ENCODE measurements around the gene GREB1.

GREB1 gene

GRCh38 chr2:11556101-11556806 lies 22.4 kb downstream of the GREB1 start:
- Histone ChIP-seq H4K12ac (ENCODE audit: low read depth, low read length) (no peak overlapping the region), H3K18ac (ENCODE audit: low read length) (no peak overlapping the region), H3K79me2 (ENCODE audit: control insufficient read depth, insufficient read depth, low read length, poor library complexity) (no peaks in the 10 kb centered on the region), H3K14ac (ENCODE audit: low read length) (no peak overlapping the region), H3K4me2 (ENCODE audit: low read length) (no peak overlapping the region), H4K91ac (ENCODE audit: low read depth, low read length) (no peak overlapping the region), H2BK5ac (ENCODE audit: low read depth, low read length, poor library complexity) (no peak overlapping the region), H3K23ac (ENCODE audit: low read length) (no peak overlapping the region), H3K9ac (ENCODE audit: low read length) (no peak overlapping the region), H3K9me3 (ENCODE audit: insufficient read depth, low read depth, low read length) (no peaks in the 10 kb centered on the region), H2BK12ac (ENCODE audit: low read length) (no peak overlapping the region), H4K8ac (ENCODE audit: low read depth, low read length) (no peak overlapping the region), H2BK120ac (ENCODE audit: insufficient read depth, low read length, poor library complexity) (no peak overlapping the region), H3K36me3 (ENCODE audit: control insufficient read depth in 1 of 2, insufficient read depth in 2 of 2, low read length in 2 of 2) (no peaks in the 10 kb centered on the region), H3K4me3 (ENCODE audit: low read depth, low read length) (no peak overlapping the region), H3K79me1 (ENCODE audit: low read length) (peaks cover 6% of the 10 kb centered on the region), H3K4me1 (ENCODE audit: control insufficient read depth in 1 of 2, insufficient read depth in 2 of 2, low read length in 2 of 2) (peaks cover 36 to 39% of the 10 kb centered on the region in 2 experiments), H3K4ac (ENCODE audit: low read depth, low read length) (no peak overlapping the region), H2AFZ (ENCODE audit: insufficient read depth, low read length, poor library complexity) (no peak overlapping the region), H3K27me3 (ENCODE audit: insufficient read depth, low read length) (no peaks in the 10 kb centered on the region), H2AK5ac (ENCODE audit: low read length) (no peak overlapping the region), H3K27ac (ENCODE audit: low read depth, low read length) (no peak overlapping the region)
- DNase-seq, result no peak
- no CpG with 5 or more reads among the region's 20 CpGs for WGBS (ENCODE audit: extremely low coverage, insufficient coverage, insufficient read length)

DNA sequence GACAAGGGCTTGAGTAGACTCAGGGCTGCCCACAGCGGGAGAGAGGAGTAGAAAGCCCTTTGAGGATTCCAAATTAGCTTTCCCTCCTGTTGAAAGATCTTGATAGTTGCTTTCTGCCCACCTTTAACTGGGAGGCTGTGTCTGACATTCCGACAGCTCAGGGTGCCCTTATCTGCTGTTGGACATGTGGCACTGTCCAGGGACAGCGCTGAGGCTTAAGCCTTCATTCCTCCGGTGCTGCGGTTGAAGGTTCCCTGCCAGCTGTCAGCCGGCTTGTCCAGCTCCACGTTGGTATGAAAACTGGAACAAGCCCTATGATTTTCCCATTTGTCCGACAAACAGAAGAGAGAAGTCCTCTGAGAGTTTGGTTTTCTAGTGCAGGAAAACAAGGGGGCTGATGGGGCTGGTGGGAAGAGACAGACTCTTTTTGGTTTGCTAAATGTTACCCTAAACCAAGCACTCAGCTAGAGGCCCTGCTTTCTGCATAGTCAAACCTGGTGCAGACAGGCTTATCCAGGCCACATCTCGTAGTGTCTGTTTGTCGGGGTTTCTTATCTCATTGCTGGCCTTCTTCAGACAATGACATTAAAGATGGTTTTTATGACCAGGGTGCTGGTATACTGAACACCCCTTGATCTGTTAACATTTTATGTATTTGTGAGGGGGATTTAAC lies 24.5 kb downstream of the GREB1 start:
- no peak overlapping the region for H3K4me3 ChIP-seq (ENCODE audit: low read depth, low read length)
- no CpG with 5 or more reads among the region's 10 CpGs for WGBS (ENCODE audit: extremely low coverage, insufficient coverage, insufficient read length)

DNA sequence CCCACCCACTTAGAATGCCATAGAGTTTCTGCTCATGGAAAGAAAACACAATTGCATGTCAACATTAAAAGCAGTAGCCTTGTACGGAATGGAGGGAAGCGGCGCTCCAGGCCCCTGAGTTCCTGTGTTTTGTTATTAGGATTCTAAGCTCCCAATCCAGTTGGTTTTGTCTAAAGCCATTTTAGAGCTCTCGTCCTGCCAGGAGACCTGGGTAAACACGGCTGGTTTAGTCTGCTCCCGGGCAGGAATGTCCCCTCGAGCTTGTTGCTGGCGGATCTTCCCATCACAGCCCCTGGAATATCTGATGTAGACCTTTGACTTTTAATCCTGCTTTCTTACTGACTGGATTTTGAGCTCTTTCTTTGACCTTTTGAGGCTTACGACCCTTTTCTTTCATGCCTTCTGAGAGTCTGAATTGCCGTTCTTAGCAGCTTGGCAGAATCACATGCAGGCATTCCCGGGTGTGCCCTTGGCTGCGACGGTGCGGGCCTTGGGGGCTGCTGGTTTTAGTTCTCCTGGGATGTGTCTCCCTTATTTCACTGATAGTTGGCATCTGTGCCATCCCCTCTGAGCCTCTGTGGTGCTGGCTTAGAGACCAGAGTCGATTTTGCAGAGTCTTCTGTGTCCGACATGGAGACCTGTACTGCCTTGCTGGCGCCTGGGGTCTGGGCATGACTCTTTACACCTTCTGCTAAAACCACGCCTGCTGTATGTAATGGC lies 25.4 kb downstream of the GREB1 start:
- Histone ChIP-seq H2AFZ (ENCODE audit: insufficient read depth, low read length, poor library complexity) (no peak overlapping the region), H2BK12ac (ENCODE audit: low read length) (no peak overlapping the region), H3K4me2 (ENCODE audit: low read length) (peak overlapping the region; percentile 1), H3K9me3 (ENCODE audit: insufficient read depth, low read depth, low read length) (peaks cover 2% of the 10 kb centered on the region), H3K4ac (ENCODE audit: low read depth, low read length) (no peak overlapping the region), H3K23ac (ENCODE audit: low read length) (no peak overlapping the region), H3K14ac (ENCODE audit: low read length) (peak overlapping the region; percentile 17), H3K4me3 (ENCODE audit: low read depth, low read length) (no peak overlapping the region), H3K18ac (ENCODE audit: low read length) (peak overlapping the region; percentile 26), H3K79me2 (ENCODE audit: control insufficient read depth, insufficient read depth, low read length, poor library complexity) (no peaks in the 10 kb centered on the region), H3K79me1 (ENCODE audit: low read length) (peaks cover 6% of the 10 kb centered on the region), H4K8ac (ENCODE audit: low read depth, low read length) (no peak overlapping the region), H4K91ac (ENCODE audit: low read depth, low read length) (peak overlapping the region; percentile 49), H3K36me3 (ENCODE audit: control insufficient read depth in 1 of 2, insufficient read depth in 2 of 2, low read length in 2 of 2) (no peaks in the 10 kb centered on the region), H2BK120ac (ENCODE audit: insufficient read depth, low read length, poor library complexity) (peak overlapping the region; percentile 27), H2BK5ac (ENCODE audit: low read depth, low read length, poor library complexity) (peak overlapping the region; percentile 8), H3K27ac (ENCODE audit: low read depth, low read length) (peak overlapping the region; percentile 25), H3K9ac (ENCODE audit: low read length) (no peak overlapping the region), H4K12ac (ENCODE audit: low read depth, low read length) (no peak overlapping the region), H2AK5ac (ENCODE audit: low read length) (no peak overlapping the region), H3K27me3 (ENCODE audit: insufficient read depth, low read length) (no peaks in the 10 kb centered on the region), H3K4me1 (ENCODE audit: control insufficient read depth in 1 of 2, insufficient read depth in 2 of 2, low read length in 2 of 2) (peaks cover 28 to 36% of the 10 kb centered on the region in 2 experiments)
- DNase-seq, result no peak
- WGBS (ENCODE audit: extremely low coverage, insufficient coverage, insufficient read length), result no CpG with 5 or more reads among the region's 18 CpGs

More for the DNA sequence above, 24.5 kb downstream of the GREB1 start:
- Histone ChIP-seq H2AFZ (ENCODE audit: insufficient read depth, low read length, poor library complexity) (no peak overlapping the region), H3K27me3 (ENCODE audit: insufficient read depth, low read length) (no peaks in the 10 kb centered on the region), H3K9me3 (ENCODE audit: insufficient read depth, low read depth, low read length) (peaks cover under 1% of the 10 kb centered on the region), H3K79me1 (ENCODE audit: low read length) (peaks cover 6% of the 10 kb centered on the region), H2BK12ac (ENCODE audit: low read length) (peak overlapping the region; percentile 26), H2AK5ac (ENCODE audit: low read length) (no peak overlapping the region), H4K8ac (ENCODE audit: low read depth, low read length) (no peak overlapping the region), H3K4me1 (ENCODE audit: control insufficient read depth in 1 of 2, insufficient read depth in 2 of 2, low read length in 2 of 2) (peaks cover 36 to 41% of the 10 kb centered on the region in 2 experiments), H3K27ac (ENCODE audit: low read depth, low read length) (peak overlapping the region; percentile 35), H3K14ac (ENCODE audit: low read length) (no peak overlapping the region), H4K12ac (ENCODE audit: low read depth, low read length) (no peak overlapping the region), H2BK5ac (ENCODE audit: low read depth, low read length, poor library complexity) (no peak overlapping the region), H3K36me3 (ENCODE audit: control insufficient read depth in 1 of 2, insufficient read depth in 2 of 2, low read length in 2 of 2) (no peaks in the 10 kb centered on the region), H2BK120ac (ENCODE audit: insufficient read depth, low read length, poor library complexity) (no peak overlapping the region), H3K18ac (ENCODE audit: low read length) (no peak overlapping the region), H4K91ac (ENCODE audit: low read depth, low read length) (peak overlapping the region; percentile 3), H3K9ac (ENCODE audit: low read length) (no peak overlapping the region), H3K4me2 (ENCODE audit: low read length) (peak overlapping the region; percentile 7), H3K79me2 (ENCODE audit: control insufficient read depth, insufficient read depth, low read length, poor library complexity) (no peaks in the 10 kb centered on the region), H3K4ac (ENCODE audit: low read depth, low read length) (no peak overlapping the region), H3K23ac (ENCODE audit: low read length) (no peak overlapping the region)
- DNase-seq, result peak in 1 of 2 donors; percentile 31

DNA sequence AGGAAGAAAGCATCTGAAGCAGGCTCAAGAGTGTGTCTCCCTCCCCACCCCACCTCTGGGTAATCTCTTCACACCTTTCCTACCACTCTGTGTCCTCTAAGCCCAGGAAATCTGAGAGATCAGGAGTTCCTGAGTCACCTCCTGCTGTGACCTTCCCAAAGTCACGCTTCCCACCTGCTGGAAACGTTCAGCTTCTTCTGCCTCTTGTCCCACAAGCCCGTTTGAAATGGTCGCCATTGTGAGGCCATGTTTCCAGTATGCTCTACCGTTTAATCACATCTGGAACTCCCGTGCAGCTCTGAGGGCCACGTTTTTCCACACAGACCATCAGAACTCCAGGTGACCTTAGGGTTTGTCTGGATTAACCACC lies 25.9 kb downstream of the GREB1 start:
- WGBS (ENCODE audit: extremely low coverage, insufficient coverage, insufficient read length), result no CpG with 5 or more reads among the region's 7 CpGs
- Histone ChIP-seq H2AFZ (ENCODE audit: insufficient read depth, low read length, poor library complexity) (no peak overlapping the region), H3K18ac (ENCODE audit: low read length) (peak overlapping the region; percentile 26), H3K79me2 (ENCODE audit: control insufficient read depth, insufficient read depth, low read length, poor library complexity) (no peaks in the 10 kb centered on the region), H3K23ac (ENCODE audit: low read length) (no peak overlapping the region), H3K4ac (ENCODE audit: low read depth, low read length) (no peak overlapping the region), H4K8ac (ENCODE audit: low read depth, low read length) (no peak overlapping the region), H3K27me3 (ENCODE audit: insufficient read depth, low read length) (no peaks in the 10 kb centered on the region), H3K14ac (ENCODE audit: low read length) (peak overlapping the region; percentile 17), H3K79me1 (ENCODE audit: low read length) (peaks cover 6% of the 10 kb centered on the region), H2BK12ac (ENCODE audit: low read length) (no peak overlapping the region), H3K4me2 (ENCODE audit: low read length) (no peak overlapping the region), H2AK5ac (ENCODE audit: low read length) (peak overlapping the region; percentile 39), H2BK120ac (ENCODE audit: insufficient read depth, low read length, poor library complexity) (no peak overlapping the region), H3K4me1 (ENCODE audit: control insufficient read depth in 1 of 2, insufficient read depth in 2 of 2, low read length in 2 of 2) (peaks cover 27 to 34% of the 10 kb centered on the region in 2 experiments), H4K12ac (ENCODE audit: low read depth, low read length) (no peak overlapping the region), H4K91ac (ENCODE audit: low read depth, low read length) (peak overlapping the region; percentile 49), H3K9me3 (ENCODE audit: insufficient read depth, low read depth, low read length) (peaks cover 2% of the 10 kb centered on the region), H2BK5ac (ENCODE audit: low read depth, low read length, poor library complexity) (no peak overlapping the region), H3K4me3 (ENCODE audit: low read depth, low read length) (no peak overlapping the region), H3K9ac (ENCODE audit: low read length) (no peak overlapping the region), H3K27ac (ENCODE audit: low read depth, low read length) (peak overlapping the region; percentile 25), H3K36me3 (ENCODE audit: control insufficient read depth in 1 of 2, insufficient read depth in 2 of 2, low read length in 2 of 2) (no peaks in the 10 kb centered on the region)
- no peak for DNase-seq

Measured in trophoblast cell (in vitro differentiated cells and primary cell).